ENCODE data around the gene IGF2R. TPM values are rescaled to one million over a fixed set of nuclear protein-coding genes. Genes with fewer than 3 reads are reported as not detected.
A peak's percentile ranks its signal among the peaks of the same experiment; 100 is the strongest.

Gene IGF2R
- total RNA-seq, 4 donors from 2014 or later, result 60.0 to 93.4 (median 71.7) TPM

GRCh38 chr6:159973951-159974350 is 5.1 kb downstream of the IGF2R start:
- whole genome bisulfite sequencing, 2 donors, result 88 to 90% methylated on average over 2 of the region's 2 CpGs
- intact Hi-C loops (cut with DNase I; ENCODE audit: low total_unique reads), result no loop called here
- TF ChIP-seq POLR2A (IDR thresholded peaks at IDR 0.05) (no peak), CTCF (IDR thresholded peaks at IDR 0.05) (no peak)
- no peak for DNase-seq (ENCODE audit: low spot score in 2 of 2)
- no peak overlapping the region for H3K4me3 ChIP-seq (ENCODE audit: low read depth, poor library complexity, severe bottlenecking)

GRCh38 chr6:159974932-159975331 is 6.0 kb downstream of the IGF2R start:
- DNase-seq (ENCODE audit: low spot score in 2 of 2), result peak in 1 of 2 donors; percentile 53
- WGBS, 2 donors, result 93 to 95% methylated on average over 7 of the region's 7 CpGs
- H3K4me3 ChIP-seq (ENCODE audit: low read depth, poor library complexity, severe bottlenecking), result no peak overlapping the region
- no peak for TF ChIP-seq CTCF (IDR thresholded peaks at IDR 0.05)
- TF ChIP-seq POLR2A (IDR thresholded peaks at IDR 0.05), result no peak
- intact Hi-C loops (cut with DNase I; ENCODE audit: low total_unique reads), result no loop called here

GRCh38 chr6:159976686-159977254 is 7.9 kb downstream of the IGF2R start:
- TF ChIP-seq POLR2A (IDR thresholded peaks at IDR 0.05), result no peak
- TF ChIP-seq CTCF (IDR thresholded peaks at IDR 0.05), result no peak
- no peak for DNase-seq (ENCODE audit: low spot score in 2 of 2)
- intact Hi-C loops (cut with DNase I; ENCODE audit: low total_unique reads), result no loop called here
- H3K4me3 ChIP-seq (ENCODE audit: low read depth, poor library complexity, severe bottlenecking), result no peak overlapping the region
- 59 to 63% methylated on average over 7 of the region's 7 CpGs for WGBS, 2 donors

DNA sequence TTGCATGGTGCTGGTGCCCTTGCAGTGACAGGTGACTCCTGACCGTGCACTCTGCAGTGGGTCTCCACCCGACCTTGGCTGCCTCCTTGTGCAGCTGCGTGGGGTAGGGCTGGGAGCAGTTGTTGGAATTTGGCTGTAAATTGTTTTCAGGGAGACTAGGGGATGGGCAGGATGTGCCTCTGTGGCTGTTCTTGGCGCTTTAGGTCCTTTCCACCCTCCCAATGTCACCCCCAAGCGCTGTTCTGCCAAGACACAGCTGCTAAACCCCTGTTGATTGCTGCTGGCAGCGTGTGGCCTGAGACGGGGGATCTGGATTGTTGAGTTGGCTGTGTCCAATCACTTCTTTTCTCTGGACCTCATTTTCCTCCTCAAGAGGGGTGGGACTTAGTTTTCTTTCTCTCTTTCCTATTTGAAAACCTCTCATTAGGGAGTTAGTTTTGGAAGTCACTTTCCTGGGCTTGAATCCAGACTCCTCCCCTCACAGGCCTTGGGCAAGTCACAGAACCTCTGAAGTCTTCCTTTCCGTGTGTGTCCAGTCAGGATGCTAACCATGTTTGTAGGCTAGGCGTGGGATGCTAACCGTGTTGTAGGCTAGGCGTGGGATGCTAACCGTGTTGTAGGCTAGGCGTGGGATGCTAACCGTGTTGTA is 8.5 kb downstream of the IGF2R start:
- TF ChIP-seq POLR2A (IDR thresholded peaks at IDR 0.05) (no peak), CTCF (IDR thresholded peaks at IDR 0.05) (no peak)
- H3K4me3 ChIP-seq (ENCODE audit: low read depth, poor library complexity, severe bottlenecking), result no peak overlapping the region
- WGBS, 2 donors, result 32 to 39% methylated on average over 14 of the region's 14 CpGs
- peak in 1 of 2 donors; percentile 87 for DNase-seq (ENCODE audit: low spot score in 2 of 2)
- intact Hi-C loops (cut with DNase I; ENCODE audit: low total_unique reads), result no loop called here

- DNase-seq (ENCODE audit: low spot score in 2 of 2), result no peak
- no peak overlapping the region for H3K4me3 ChIP-seq (ENCODE audit: low read depth, poor library complexity, severe bottlenecking)
- WGBS, 2 donors, result 57 to 62% methylated on average over 8 of the region's 8 CpGs
- no peak for TF ChIP-seq CTCF (IDR thresholded peaks at IDR 0.05)
- intact Hi-C loops (cut with DNase I; ENCODE audit: low total_unique reads), result no loop called here
These were observed 9.0 kb downstream of the IGF2R start for GRCh38 chr6:159977904-159978268.

All from lower leg skin (tissue), 4 donors.